ENCODE results near the gene SELE. TPM values are rescaled to one million over a fixed set of nuclear protein-coding genes. Genes with fewer than 3 reads are reported as not detected.
A peak's percentile ranks its signal among the peaks of the same experiment; 100 is the strongest.

The SELE gene
- total RNA-seq, 2 experiments from 2014 or later: not detected

DNA sequence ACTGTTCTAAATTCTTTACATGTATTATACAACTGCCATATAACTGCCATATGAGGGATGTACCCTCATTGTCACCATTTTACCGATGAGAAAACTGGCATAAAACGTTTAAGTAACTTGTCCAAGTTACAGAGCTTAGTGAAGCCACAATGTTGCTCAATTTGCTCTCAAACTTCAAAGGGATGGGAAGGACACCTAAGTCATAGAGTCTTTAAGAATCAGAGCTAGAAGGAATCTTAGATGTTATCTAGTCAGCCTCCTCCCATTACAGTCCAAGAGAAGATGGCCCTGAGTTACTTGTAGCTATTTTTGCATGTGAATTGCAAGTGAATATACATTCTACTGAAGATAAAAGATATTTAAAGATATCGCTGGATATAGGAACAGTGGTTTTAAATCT, 54.2 kb downstream of the SELE start:
- Histone ChIP-seq H4K20me1 (ENCODE audit: insufficient read depth, low read length) (no peaks in the 10 kb centered on the region), H3K9me3 (ENCODE audit: low read length) (no peaks in the 10 kb centered on the region), H3K4me3 (ENCODE audit: low read depth, low read length, poor library complexity, severe bottlenecking) (no peak overlapping the region), H3K36me3 (ENCODE audit: insufficient read depth, low read length) (no peaks in the 10 kb centered on the region; the same call in 1 of the 2 replicates), H3K9me2 (ENCODE audit: insufficient read depth, low read length) (no peaks in the 10 kb centered on the region), H3K4me2 (ENCODE audit: low read length) (peak overlapping the region; percentile 71), H3K4me1 (ENCODE audit: insufficient read depth, low read length, poor library complexity, severe bottlenecking) (peaks cover 68% of the 10 kb centered on the region), H3K79me2 (ENCODE audit: insufficient read depth, low read depth, low read length) (no peaks in the 10 kb centered on the region), H3K27ac (ENCODE audit: low read depth, low read length, poor library complexity, severe bottlenecking) (peak overlapping the region; percentile 75), H2AFZ (ENCODE audit: low read length) (peak overlapping the region; percentile 90)
- intact Hi-C loops (cut with micrococcal nuclease; ENCODE audit: unreplicated experiment): loop anchor here (5.0 kb wide), 1 partner anchor 118 kb away; a partner anchor contains a TSS
- CTCF ChIA-PET (ENCODE audit: unreplicated experiment): interaction anchor here (0.6 kb wide), 1 partner anchor 1634 kb away, joined by 3 read pairs; the partner anchor contains the start of gene FMO4
- POLR2A ChIA-PET: interaction anchor here (0.7 to 1.3 kb wide), 3 partner anchors 9 to 112 kb away, joined by 3 read pairs; no protein-coding TSS in a partner anchor
- no TSS peak for BruUV-seq (replicated peaks)
- TF ChIP-seq, protein P1, sequence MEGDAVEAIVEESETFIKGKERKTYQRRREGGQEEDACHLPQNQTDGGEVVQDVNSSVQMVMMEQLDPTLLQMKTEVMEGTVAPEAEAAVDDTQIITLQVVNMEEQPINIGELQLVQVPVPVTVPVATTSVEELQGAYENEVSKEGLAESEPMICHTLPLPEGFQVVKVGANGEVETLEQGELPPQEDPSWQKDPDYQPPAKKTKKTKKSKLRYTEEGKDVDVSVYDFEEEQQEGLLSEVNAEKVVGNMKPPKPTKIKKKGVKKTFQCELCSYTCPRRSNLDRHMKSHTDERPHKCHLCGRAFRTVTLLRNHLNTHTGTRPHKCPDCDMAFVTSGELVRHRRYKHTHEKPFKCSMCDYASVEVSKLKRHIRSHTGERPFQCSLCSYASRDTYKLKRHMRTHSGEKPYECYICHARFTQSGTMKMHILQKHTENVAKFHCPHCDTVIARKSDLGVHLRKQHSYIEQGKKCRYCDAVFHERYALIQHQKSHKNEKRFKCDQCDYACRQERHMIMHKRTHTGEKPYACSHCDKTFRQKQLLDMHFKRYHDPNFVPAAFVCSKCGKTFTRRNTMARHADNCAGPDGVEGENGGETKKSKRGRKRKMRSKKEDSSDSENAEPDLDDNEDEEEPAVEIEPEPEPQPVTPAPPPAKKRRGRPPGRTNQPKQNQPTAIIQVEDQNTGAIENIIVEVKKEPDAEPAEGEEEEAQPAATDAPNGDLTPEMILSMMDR (conservative IDR thresholded peaks at IDR 0.05; ENCODE audit: low read length): no peak
- TF ChIP-seq EZH2phosphoT487 (IDR thresholded peaks at IDR 0.05; ENCODE audit: borderline replicate concordance, low read depth, low read length): no peak
- no peak for DNase-seq (ENCODE audit: low spot score)

DNA sequence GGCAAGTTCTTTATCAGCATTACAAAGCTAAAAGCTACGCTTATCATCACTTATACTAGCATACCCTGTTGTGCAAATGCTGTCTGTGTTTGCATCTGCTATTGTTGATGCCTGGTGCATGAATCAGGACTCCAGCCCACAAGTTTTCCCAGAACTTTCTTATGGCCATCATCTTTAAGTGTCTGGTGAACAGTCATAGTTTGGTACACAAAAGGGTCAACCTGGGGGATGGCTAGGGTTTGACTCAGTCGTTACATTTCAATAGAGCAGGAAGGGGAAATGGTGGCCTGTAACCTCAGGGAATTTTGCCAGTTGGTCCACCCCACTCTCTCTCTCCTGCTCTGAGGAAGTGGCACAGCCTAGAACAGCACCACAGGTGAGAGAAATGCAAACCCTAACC, 57.9 kb downstream of the SELE start:
- ChIA-PET CTCF (ENCODE audit: unreplicated experiment) (no interaction called here), POLR2A (interaction anchor here (1.0 to 1.4 kb wide), 2 partner anchors 13 to 120 kb away, joined by 4 read pairs; a partner anchor contains a TSS)
- no peak overlapping the region for H3K4me3 ChIP-seq (ENCODE audit: low read depth, low read length, poor library complexity, severe bottlenecking)
- H2AFZ ChIP-seq (ENCODE audit: low read length): peak overlapping the region; percentile 87
- H4K20me1 ChIP-seq (ENCODE audit: insufficient read depth, low read length): no peaks in the 10 kb centered on the region
- peaks cover 44% of the 10 kb centered on the region for H3K4me1 ChIP-seq (ENCODE audit: insufficient read depth, low read length, poor library complexity, severe bottlenecking)
- intact Hi-C loops (cut with micrococcal nuclease; ENCODE audit: unreplicated experiment): no loop called here
- no peaks in the 10 kb centered on the region for H3K36me3 ChIP-seq (ENCODE audit: insufficient read depth, low read length)
- TF ChIP-seq, protein P1 (conservative IDR thresholded peaks at IDR 0.05; ENCODE audit: low read length): no peak
- no peak for TF ChIP-seq EZH2phosphoT487 (IDR thresholded peaks at IDR 0.05; ENCODE audit: borderline replicate concordance, low read depth, low read length)
- DNase-seq (ENCODE audit: low spot score): no peak
- no TSS peak for BruUV-seq (replicated peaks)
- peak overlapping the region; percentile 28; the same call in 1 of the 2 replicates for H3K4me2 ChIP-seq (ENCODE audit: low read length)
- no peaks in the 10 kb centered on the region for H3K9me3 ChIP-seq (ENCODE audit: low read length)
- no peak overlapping the region for H3K27ac ChIP-seq (ENCODE audit: low read depth, low read length, poor library complexity, severe bottlenecking)
- no peaks in the 10 kb centered on the region for H3K79me2 ChIP-seq (ENCODE audit: insufficient read depth, low read depth, low read length)
- H3K9me2 ChIP-seq (ENCODE audit: insufficient read depth, low read length): no peaks in the 10 kb centered on the region

Other genes with a start within 250 kb of the SELE start
- 3.2 TPM in 2 replicates for gene SLC19A2, start 248.1 kb downstream of the SELE start, total RNA-seq (2014; rRNA removed; shearing (Covaris generic))
- gene SLC19A2, start 248.1 kb downstream of the SELE start, total RNA-seq (2022): 5.8 and 6.5 TPM in 2 replicates
- not detected in 2 replicates for gene F5, start 147.6 kb downstream of the SELE start, total RNA-seq (2014; rRNA removed; shearing (Covaris generic))
- not detected in 2 replicates for gene F5, start 147.6 kb downstream of the SELE start, total RNA-seq (2022)
- not detected in 2 replicates for gene SELP, start 104.0 kb downstream of the SELE start, total RNA-seq (2014; rRNA removed; shearing (Covaris generic))
- not detected in 2 replicates for gene SELP, start 104.0 kb downstream of the SELE start, total RNA-seq (2022)
- gene SELL, start 22.5 kb downstream of the SELE start, total RNA-seq (2014; rRNA removed; shearing (Covaris generic)): 0.16 and 0.46 TPM in 2 replicates
- 1.5 and 2.2 TPM in 2 replicates for gene SELL, start 22.5 kb downstream of the SELE start, total RNA-seq (2022)
- gene METTL18, start 60.8 kb upstream of the SELE start, total RNA-seq (2014; rRNA removed; shearing (Covaris generic)): 10.6 and 12.6 TPM in 2 replicates
- 8.1 and 8.7 TPM in 2 replicates for gene METTL18, start 60.8 kb upstream of the SELE start, total RNA-seq (2022)
- gene SCYL3, start 159.8 kb upstream of the SELE start, total RNA-seq (2014; rRNA removed; shearing (Covaris generic)): 5.9 and 7.3 TPM in 2 replicates
- 6.2 and 7.6 TPM in 2 replicates for gene SCYL3, start 159.8 kb upstream of the SELE start, total RNA-seq (2022)